ENCODE results near the gene EIF2S1.

DNA sequence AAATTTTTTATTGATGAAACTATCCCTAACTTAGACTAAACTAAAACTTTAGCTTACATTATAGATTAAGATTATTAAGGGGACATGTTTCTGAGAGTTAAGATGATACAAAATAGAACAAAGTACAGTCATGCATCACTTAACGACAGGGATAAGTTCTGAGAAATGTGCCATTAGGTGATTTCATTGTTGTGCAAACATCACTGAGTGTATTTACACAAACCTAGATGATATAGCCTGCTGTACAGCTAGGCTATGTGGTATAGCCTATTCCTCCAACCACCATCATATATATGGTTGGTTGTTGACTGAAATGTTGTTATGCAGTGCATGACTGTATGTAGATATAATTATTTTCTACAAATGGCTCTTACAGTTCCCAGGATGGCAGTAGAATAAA lies 47.0 kb upstream of the EIF2S1 start:
- TF ChIP-seq CTCF (conservative IDR thresholded peaks at IDR 0.05; ENCODE audit: low read depth in 2 of 2) (no peak), REST (IDR thresholded peaks at IDR 0.05; ENCODE audit: unreplicated experiment) (no peak), CREB1 (CRISPR knock-in tag; IDR thresholded peaks at IDR 0.05; ENCODE audit: low read depth) (no peak), EZH2 (IDR thresholded peaks at IDR 0.05; ENCODE audit: low read depth, unreplicated experiment) (no peak), POLR2AphosphoS5 (IDR thresholded peaks at IDR 0.05; ENCODE audit: low read depth) (no peak), ZNF331 (CRISPR knock-in tag; IDR thresholded peaks at IDR 0.05; ENCODE audit: low read depth) (no peak)

All from GM23338 (cell line).